AG09319 (cell line): ENCODE measurements around the gene CFAP92.

Experiments used
- DNase-seq: peaks from one replicate; pipeline ENCODE4 v3.0.0-alpha.2; 2010; ENCODE audit warnings: low read depth; ENCODE audit errors: extremely low read depth
- TF ChIP-seq, protein P1 (sequence below): IDR thresholded peaks from 2 replicates; pipeline ENCODE4 v1.5.1; 2011; ENCODE audit warnings: low read depth, mild to moderate bottlenecking, inconsistent platforms, low read length, moderate library complexity

CFAP92 gene

DNA sequence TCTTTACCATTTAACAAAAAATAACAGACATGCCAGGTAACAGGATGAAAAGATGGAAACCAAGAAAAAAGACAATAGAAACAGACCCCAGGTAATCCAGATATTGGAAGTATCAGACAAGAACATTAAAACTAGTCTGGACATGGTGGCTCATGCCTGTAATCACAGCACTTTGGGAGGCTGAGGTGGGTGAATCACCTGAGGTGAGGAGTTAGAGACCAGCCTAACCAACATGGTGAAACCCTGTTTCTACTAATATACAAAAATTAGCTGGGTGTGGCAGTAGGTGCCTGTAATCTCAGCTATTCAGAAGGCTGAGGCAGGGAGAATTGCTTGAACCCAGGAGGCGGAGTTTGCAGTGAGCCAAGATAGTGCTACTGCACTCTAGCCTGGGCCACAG is 73.9 kb downstream of the CFAP92 start:
- no peak for DNase-seq
- TF ChIP-seq, protein P1, sequence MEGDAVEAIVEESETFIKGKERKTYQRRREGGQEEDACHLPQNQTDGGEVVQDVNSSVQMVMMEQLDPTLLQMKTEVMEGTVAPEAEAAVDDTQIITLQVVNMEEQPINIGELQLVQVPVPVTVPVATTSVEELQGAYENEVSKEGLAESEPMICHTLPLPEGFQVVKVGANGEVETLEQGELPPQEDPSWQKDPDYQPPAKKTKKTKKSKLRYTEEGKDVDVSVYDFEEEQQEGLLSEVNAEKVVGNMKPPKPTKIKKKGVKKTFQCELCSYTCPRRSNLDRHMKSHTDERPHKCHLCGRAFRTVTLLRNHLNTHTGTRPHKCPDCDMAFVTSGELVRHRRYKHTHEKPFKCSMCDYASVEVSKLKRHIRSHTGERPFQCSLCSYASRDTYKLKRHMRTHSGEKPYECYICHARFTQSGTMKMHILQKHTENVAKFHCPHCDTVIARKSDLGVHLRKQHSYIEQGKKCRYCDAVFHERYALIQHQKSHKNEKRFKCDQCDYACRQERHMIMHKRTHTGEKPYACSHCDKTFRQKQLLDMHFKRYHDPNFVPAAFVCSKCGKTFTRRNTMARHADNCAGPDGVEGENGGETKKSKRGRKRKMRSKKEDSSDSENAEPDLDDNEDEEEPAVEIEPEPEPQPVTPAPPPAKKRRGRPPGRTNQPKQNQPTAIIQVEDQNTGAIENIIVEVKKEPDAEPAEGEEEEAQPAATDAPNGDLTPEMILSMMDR: no peak

DNA sequence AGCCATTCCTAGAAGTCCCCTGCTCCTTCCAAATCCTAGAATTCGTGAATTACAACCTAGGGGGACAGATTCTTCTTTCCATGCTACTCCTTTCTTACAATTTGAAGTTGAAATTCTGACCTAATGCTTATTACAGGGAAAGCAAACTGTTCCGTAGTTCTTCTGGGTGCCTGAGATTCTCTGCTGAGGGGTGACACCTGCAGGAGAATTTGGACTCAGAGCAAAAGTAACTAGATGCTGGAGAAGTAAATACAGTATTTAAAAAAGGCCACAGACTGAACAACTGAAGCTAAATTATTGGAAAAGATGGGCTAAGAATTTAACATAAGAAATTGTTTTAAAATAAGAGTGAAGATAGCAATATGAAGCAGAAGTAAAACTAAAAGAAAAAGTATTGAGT is 76.6 kb downstream of the CFAP92 start:
- DNase-seq: no peak
- TF ChIP-seq, protein P1: no peak

DNA sequence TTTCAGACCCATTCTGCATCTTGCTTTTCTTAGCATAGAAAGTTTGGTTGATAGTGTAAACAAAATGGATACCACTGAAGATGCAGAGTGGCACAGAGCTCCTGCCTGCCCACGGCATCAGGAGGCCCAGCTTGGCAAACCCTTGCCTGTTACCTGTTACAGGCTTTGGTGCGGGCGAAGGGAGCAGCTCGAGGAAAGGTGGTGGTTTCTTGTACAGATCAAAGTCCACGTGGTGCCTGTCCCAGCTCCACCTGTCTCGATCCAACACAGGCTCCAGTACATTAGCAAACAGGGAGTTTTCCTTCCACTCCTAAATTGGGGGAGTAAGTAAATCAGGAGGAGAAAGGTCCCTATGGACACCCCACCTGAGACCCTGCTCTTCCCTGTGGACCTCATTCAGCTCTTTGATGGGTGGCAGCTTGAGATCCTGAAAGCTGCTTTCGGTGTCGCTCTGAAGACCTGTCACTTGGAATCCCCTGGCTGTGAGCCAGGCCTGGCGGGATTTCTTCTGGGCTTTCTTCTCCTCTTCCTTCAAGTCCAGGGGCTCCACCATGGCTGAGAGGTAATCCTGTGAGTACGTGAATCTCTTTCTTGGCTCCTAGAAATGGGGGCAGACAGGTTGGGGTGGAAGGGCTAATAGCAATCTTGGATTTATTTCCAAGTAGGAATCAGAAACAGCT is 78.8 kb downstream of the CFAP92 start:
- TF ChIP-seq, protein P1: no peak
- DNase-seq: no peak

DNA sequence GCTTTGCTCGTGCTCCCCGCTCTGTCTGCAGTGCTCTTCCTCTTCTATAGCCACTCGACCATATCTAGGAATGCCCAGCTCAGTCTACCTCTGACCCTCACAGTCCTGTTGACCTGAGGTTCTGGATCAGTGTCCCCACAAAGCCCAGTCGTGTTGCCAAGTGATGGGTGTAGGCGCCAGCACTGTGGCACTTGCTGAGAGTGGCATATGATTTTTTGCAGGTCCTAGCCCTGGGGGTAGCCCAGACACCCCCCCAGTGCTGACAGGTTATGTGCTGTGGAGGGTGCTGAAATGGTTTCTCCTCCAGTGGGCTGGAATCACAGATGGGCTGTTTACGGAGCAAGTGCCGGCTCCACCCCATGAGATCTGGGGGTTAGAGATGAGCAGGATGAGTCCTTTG is 82.0 kb downstream of the CFAP92 start:
- TF ChIP-seq, protein P1: no peak
- no peak for DNase-seq

DNA sequence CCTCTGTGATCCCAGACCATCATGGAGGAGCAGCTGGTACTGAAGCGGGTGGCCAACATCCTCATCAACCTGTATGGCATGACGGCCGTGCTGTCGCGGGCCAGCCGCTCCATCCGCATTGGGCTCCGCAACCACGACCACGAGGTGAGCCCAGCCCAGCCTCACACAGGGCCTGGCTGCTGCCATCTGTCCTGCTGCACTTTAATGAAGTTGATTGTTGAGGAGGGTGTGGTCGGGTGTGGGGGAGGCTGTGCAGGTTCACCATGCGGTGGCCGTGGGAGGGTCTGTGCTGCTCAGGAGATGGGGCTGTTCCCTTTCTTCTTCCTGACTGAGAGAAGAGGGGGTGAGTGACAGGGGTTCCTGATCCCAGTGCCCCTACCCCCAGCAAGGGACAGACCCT is 83.9 kb downstream of the CFAP92 start:
- TF ChIP-seq, protein P1: no peak
- no peak for DNase-seq

DNA sequence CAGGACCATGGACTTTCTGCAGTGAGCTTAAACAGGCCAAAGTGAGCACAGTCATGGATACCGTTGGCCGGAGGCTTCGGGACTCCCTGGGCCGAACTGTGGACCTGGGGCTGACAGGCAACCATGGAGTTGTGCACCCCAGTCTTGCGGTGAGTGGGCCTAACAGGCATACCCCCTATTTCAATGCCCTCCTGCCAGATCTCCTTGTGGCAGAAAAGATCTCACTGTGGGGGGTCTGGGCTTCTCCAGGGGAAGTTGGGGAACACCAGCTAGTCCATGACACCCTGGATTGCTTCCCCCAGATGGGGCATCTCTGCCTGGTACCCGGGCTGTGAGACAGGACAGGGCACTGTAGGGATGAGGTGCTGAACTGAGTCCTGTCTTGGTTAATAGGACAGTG is 84.9 kb downstream of the CFAP92 start:
- TF ChIP-seq, protein P1: no peak
- no peak for DNase-seq

DNA sequence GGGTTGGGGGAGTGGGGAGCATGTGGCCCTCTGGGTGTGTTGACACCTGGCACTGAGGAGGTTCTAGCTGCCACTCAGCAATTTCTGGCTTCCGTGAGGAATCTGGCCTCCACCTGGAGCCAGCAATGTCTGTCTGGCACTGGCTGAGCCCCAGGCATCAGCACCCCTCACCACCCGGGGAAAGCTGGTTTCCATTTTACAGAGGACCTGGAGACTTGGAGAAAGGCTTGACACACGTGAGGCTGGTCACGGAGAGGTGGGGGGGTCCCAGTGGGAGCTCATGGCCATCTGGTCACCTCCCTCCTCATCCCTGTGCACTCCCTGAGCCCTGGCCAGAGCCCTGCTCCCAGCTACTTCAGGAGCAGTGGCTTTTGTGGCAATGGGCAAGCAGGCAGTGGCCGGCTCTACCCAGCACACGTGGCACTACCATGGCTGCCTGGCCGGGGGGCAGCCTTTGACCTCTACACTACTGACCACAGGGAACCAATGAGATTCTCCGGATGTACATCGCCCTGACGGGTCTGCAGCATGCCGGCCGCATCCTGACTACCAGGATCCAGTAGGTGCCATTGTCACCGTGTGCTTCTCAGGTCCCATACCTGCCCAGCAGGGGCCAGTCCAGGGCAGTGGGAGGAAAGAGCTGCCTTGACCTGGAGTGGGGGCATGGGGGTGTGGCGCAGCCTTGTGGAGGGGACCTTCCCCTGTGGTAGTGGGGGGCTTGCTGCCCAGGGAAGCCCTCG is 86.0 kb downstream of the CFAP92 start:
- TF ChIP-seq, protein P1: no peak
- no peak for DNase-seq
